ENCODE data around the gene UNC93A.

- TF ChIP-seq CTCF (conservative IDR thresholded peaks at IDR 0.05; ENCODE audit: low read depth, low read length) (no peak), EZH2 (IDR thresholded peaks at IDR 0.05; ENCODE audit: borderline replicate concordance, low read depth, low read length, poor library complexity, severe bottlenecking) (no peak)
Observed at GRCh38 chr6:167306401-167306998, 15.4 kb downstream of the UNC93A start.

Data from A673 (cell line).